GM12878 (cell line): ENCODE measurements around the gene TPPP. TPM values are rescaled to one million over a fixed set of nuclear protein-coding genes. Genes with fewer than 3 reads are reported as not detected.

Experiments used
- ATAC-seq: fragments of 200-7000 bp; cut with Tn5 transposase; 3 replicates; pipeline ENCODE4 v1.9.1; 2020; ENCODE audit warnings: mild to moderate bottlenecking, moderate library complexity
- BruUV-seq: library from RNA; stranded (reverse); fragments of 400-500 nt; replicated peaks from 2 replicates; lab custom pipeline; 2021; lab: Mats Ljungman, UMichigan
- CTCF ChIA-PET: fragments of 300-600 bp; sonication (Branson Sonifier 250); formaldehyde crosslinking; extraction: SDS; loops from one replicate; lab custom pipeline; 2021; ENCODE audit warnings: inconsistent platforms; lab: Yijun Ruan, JAX
- POLR2A ChIA-PET: fragments of 350-600 bp; formaldehyde crosslinking; extraction: SDS; loops from one replicate; lab custom pipeline; 2021; ENCODE audit warnings: inconsistent platforms; lab: Charles Lee
- RAD21 ChIA-PET: fragments of 300-600 bp; sonication (Branson Sonifier 250); formaldehyde crosslinking; loops from one replicate; lab custom pipeline; 2023; ENCODE audit warnings: antibody characterized with exemption; ENCODE audit not compliant: unreplicated experiment; lab: Charles Lee
- SMC1A ChIA-PET: fragments of 300-600 bp; sonication (Branson Sonifier 250); formaldehyde crosslinking; loops from one replicate; lab custom pipeline; 2023; ENCODE audit not compliant: unreplicated experiment, uncharacterized antibody; lab: Charles Lee
- DNase-seq: peaks from one replicate; pipeline ENCODE4 v3.0.0-alpha.2; 2011; ENCODE audit warnings: low read depth, low spot score
- FAIRE-seq: peaks from 3 replicates; lab custom pipeline; 2011; peaks lifted over from hg19 to GRCh38; lab: Jason Lieb, UNC
- H2AFZ ChIP-seq: 2 replicates; pipeline ENCODE4 v1.6.0; 2011; ENCODE audit warnings: low read depth, low read length, control low read depth; ENCODE audit not compliant: control insufficient read depth
- H3K27ac ChIP-seq: 2 replicates; pipeline ENCODE4 v1.5.1; 2011; ENCODE audit warnings: control low read depth; ENCODE audit not compliant: control insufficient read depth, insufficient read depth
- H3K27me3 ChIP-seq, 2 experiments: replicated peaks in 1 of 2; 2 replicates each; pipeline versions ENCODE4 v1.6.0 to v1.6.1; 2011; ENCODE audit warnings: low read length in 1 of 2; ENCODE audit not compliant: control insufficient read depth in 2 of 2, insufficient read depth in 2 of 2
- H3K36me3 ChIP-seq, 2 experiments: 2 replicates each; pipeline ENCODE4 v1.5.1; 2011; ENCODE audit warnings: low read length in 1 of 2; ENCODE audit not compliant: control insufficient read depth in 2 of 2, insufficient read depth in 2 of 2
- H3K4me1 ChIP-seq: 2 replicates; pipeline ENCODE4 v1.6.1; 2011; ENCODE audit warnings: mild to moderate bottlenecking, low read length, moderate library complexity, mixed read lengths; ENCODE audit not compliant: control insufficient read depth, insufficient read depth
- H3K4me2 ChIP-seq: 2 replicates; pipeline ENCODE4 v1.6.0; 2011; ENCODE audit warnings: control low read depth; ENCODE audit not compliant: control insufficient read depth, insufficient read depth
- H3K4me3 ChIP-seq: fragments of 200-600 bp; sonication (generic); 2 replicates; pipeline ENCODE4 v1.5.1; 2016
- H3K79me2 ChIP-seq: 2 replicates; pipeline ENCODE4 v1.6.0; 2011; ENCODE audit warnings: low read length; ENCODE audit not compliant: control insufficient read depth, insufficient read depth
- H3K9ac ChIP-seq: 2 replicates; pipeline ENCODE4 v1.8.0; 2011; ENCODE audit warnings: low read length, control low read depth, mixed read lengths; ENCODE audit not compliant: control insufficient read depth, insufficient read depth
- H3K9me3 ChIP-seq: replicated peaks from 3 replicates; pipeline ENCODE4 v1.5.1; 2011; ENCODE audit warnings: mild to moderate bottlenecking, low read length; ENCODE audit not compliant: control insufficient read depth, insufficient read depth
- H4K20me1 ChIP-seq: 2 replicates; pipeline ENCODE4 v1.6.0; 2011; ENCODE audit not compliant: control insufficient read depth, insufficient read depth
- BACH1 ChIP-seq: fragments of 450-650 bp; IDR thresholded peaks from 2 replicates; pipeline ENCODE4 v1.6.1; 2017; ENCODE audit warnings: mild to moderate bottlenecking, borderline replicate concordance
- BHLHE40 ChIP-seq, 2 experiments: fragments of 450-650 bp in 1 of 2; IDR thresholded peaks; 2 replicates each; pipeline ENCODE4 v1.6.1; 2011 to 2017; ENCODE audit warnings: low read depth in 2 of 2, borderline replicate concordance in 1 of 2, improper control_type of control experiment in 1 of 2, low read length in 1 of 2, mild to moderate bottlenecking in 1 of 2
- CREB1 ChIP-seq: IDR thresholded peaks from 2 replicates; pipeline ENCODE4 v1.6.1; 2012; ENCODE audit warnings: low read depth, mild to moderate bottlenecking, inconsistent platforms
- IKZF2 ChIP-seq, 2 experiments: fragments of 450-650 bp; IDR thresholded peaks; 2 replicates each; pipeline ENCODE4 v1.6.1; 2017; ENCODE audit warnings: mild to moderate bottlenecking in 2 of 2, moderate library complexity in 2 of 2
- JUND ChIP-seq: IDR thresholded peaks from 2 replicates; pipeline ENCODE4 v1.6.1; 2012; ENCODE audit warnings: low read depth, mild to moderate bottlenecking, low read length, improper control_type of control experiment, moderate library complexity
- NRF1 ChIP-seq: conservative IDR thresholded peaks from 2 replicates; pipeline ENCODE4 v1.6.1; 2011; ENCODE audit warnings: mild to moderate bottlenecking, low read depth, low read length, improper control_type of control experiment
- PRDM15 ChIP-seq: fragments of 450-650 bp; formaldehyde crosslinking; IDR thresholded peaks from 2 replicates; pipeline ENCODE4 v1.4.0; 2020; ENCODE audit warnings: mild to moderate bottlenecking, moderate library complexity
- RELB ChIP-seq: fragments of 450-650 bp; IDR thresholded peaks from 2 replicates; pipeline ENCODE4 v1.6.1; 2017; ENCODE audit warnings: low read depth, mild to moderate bottlenecking, moderate library complexity
- TCF7 ChIP-seq: IDR thresholded peaks from 2 replicates; pipeline ENCODE4 v1.6.1; 2014; ENCODE audit warnings: antibody characterized with exemption, borderline replicate concordance
- USF2 ChIP-seq: IDR thresholded peaks from 2 replicates; pipeline ENCODE4 v1.6.1; 2011; ENCODE audit warnings: low read depth, low read length, improper control_type of control experiment, borderline replicate concordance
- ZZZ3 ChIP-seq: IDR thresholded peaks from 2 replicates; pipeline ENCODE4 v1.6.1; 2011; ENCODE audit warnings: low read depth; ENCODE audit not compliant: control insufficient read depth, insufficient read length
- WGBS: methylation state at CpG from one replicate; pipeline ENCODE4 v1.1.6; 2016; ENCODE audit warnings: low lambda C conversion rate; ENCODE audit not compliant: insufficient replicate concordance, insufficient coverage; ENCODE audit errors: missing lambda C conversion rate; 5-methylcytosine and 5-hydroxymethylcytosine counted together
- in situ Hi-C: fragments of 300-500 bp; cut with MboI; formaldehyde crosslinking; loops from 9 replicates; pipeline ENCODE4 v1.14.3; 2018; ENCODE audit warnings: mixed read lengths
- intact Hi-C: fragments of 100-400 bp; cut with micrococcal nuclease; formaldehyde crosslinking; loops from one replicate; pipeline ENCODE4 v1.14.2; 2022; ENCODE audit not compliant: unreplicated experiment
- polyA plus RNA-seq, 11 experiments: library from polyadenylated mRNA; depleted of rRNA in 4 of 11; unstranded in 6 of 11; stranded (reverse) in 5 of 11; fragments of >200 nt; fragmentation: Nextera tagmentation in 4 of 11; fragmentation: Illumina TruSeq in 1 of 11; extraction: Ambion mirVana in 4 of 11; extraction: Trizol in 1 of 11; gene quantifications; 1 replicate in 1 of 11; 2 replicates in 10 of 11; pipeline versions ENCODE4 v1.2.1 to v1.2.3, GENCODE V29; 2011 to 2016; ENCODE audit warnings: inconsistent platforms in 2 of 11, missing spikeins in 2 of 11, low read depth in 1 of 11
- total RNA-seq, 4 experiments: library from RNA; depleted of rRNA in 3 of 4; stranded (reverse); fragments of >200 nt in 3 of 4; fragmentation: Illumina TruSeq in 1 of 4; extraction: Trizol in 1 of 4; gene quantifications; 2 replicates each; pipeline versions ENCODE4 v1.2.1 to v1.2.3, GENCODE V29; 2013 to 2021

Gene TPPP
- total and polyA plus RNA-seq, 10 of the 15 experiments (the other 5 are each of a cell fraction or from before 2014, with no cell fraction given), result under 0.01 to 0.24 (median 0.04) TPM; not detected in 4

- no peaks in the 10 kb centered on the region; the same call in 2 of the 3 replicates for H3K9me3 ChIP-seq
- H3K4me3 ChIP-seq, result no peak overlapping the region
- intact Hi-C loops, result loop anchor here (10.0 kb wide), 1 partner anchor 345 kb away; no protein-coding TSS in a partner anchor
- FAIRE-seq, result no peak
- no peak for DNase-seq
- no peak for ATAC-seq
- POLR2A ChIA-PET, result no interaction called here
- H3K27me3 ChIP-seq, result no peaks in the 10 kb centered on the region
- no peak for TF ChIP-seq ZZZ3
- no peak for TF ChIP-seq TCF7
- TF ChIP-seq PRDM15 (CRISPR knock-in tag), result no peak
- no peak for TF ChIP-seq IKZF2 (IDR thresholded peaks at IDR 0.05)
- no peak for TF ChIP-seq CREB1
- no peak for TF ChIP-seq RELB
- TF ChIP-seq JUND, result no peak
- no peak for TF ChIP-seq BACH1
- no peak for TF ChIP-seq USF2
- no peak for TF ChIP-seq BHLHE40 (IDR thresholded peaks at IDR 0.05; ENCODE audit: borderline replicate concordance in 1 of 2, low read depth in 2 of 2, low read length in 1 of 2)
- TF ChIP-seq NRF1, result no peak
- SMC1A ChIA-PET, result no interaction called here
- no peaks in the 10 kb centered on the region for H3K79me2 ChIP-seq
- H3K4me1 ChIP-seq, result no peaks in the 10 kb centered on the region
- BruUV-seq, result no TSS peak
- CTCF ChIA-PET, result no interaction called here
- H3K36me3 ChIP-seq, result peaks cover 16% of the 10 kb centered on the region in 2 experiments
- no peak overlapping the region for H2AFZ ChIP-seq
- RAD21 ChIA-PET, result no interaction called here
- no peaks in the 10 kb centered on the region for H4K20me1 ChIP-seq
- 91% methylated on average over 16 of the region's 16 CpGs for WGBS
- H3K9ac ChIP-seq, result no peak overlapping the region
- in situ Hi-C loops, result no loop called here
- H3K27ac ChIP-seq, result no peak overlapping the region
- H3K4me2 ChIP-seq, result no peak overlapping the region
These were observed 33.5 kb downstream of the TPPP start for GRCh38 chr5:659496-660263.
